Measurements from ENCODE around the gene CEP41. TPM values are rescaled to one million over a fixed set of nuclear protein-coding genes. Genes with fewer than 3 reads are reported as not detected.

CEP41 gene
- total and polyA plus RNA-seq, 2 experiments from 2014 or later: 5.5 to 17.2 TPM

DNA sequence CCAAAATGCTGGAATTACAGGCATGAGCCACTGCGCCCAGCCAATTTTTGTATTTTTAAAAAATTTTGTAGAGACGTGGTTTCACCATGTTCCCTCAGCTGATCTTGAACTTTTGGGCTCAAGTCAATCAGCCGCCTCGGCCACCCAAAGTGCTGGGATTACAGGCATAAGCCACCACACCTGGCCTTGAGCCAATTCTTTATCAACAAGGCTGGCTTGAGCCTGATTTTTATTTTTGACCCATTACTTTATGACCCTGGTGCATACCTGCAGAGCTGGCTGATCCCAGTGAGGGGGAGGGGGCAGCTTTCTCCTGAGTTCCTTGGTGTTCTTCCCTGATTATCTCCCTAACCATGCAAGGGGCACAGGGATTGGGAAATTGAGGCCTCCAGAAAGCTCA lies 76.4 kb downstream of the CEP41 start:
- TF ChIP-seq, protein P1, sequence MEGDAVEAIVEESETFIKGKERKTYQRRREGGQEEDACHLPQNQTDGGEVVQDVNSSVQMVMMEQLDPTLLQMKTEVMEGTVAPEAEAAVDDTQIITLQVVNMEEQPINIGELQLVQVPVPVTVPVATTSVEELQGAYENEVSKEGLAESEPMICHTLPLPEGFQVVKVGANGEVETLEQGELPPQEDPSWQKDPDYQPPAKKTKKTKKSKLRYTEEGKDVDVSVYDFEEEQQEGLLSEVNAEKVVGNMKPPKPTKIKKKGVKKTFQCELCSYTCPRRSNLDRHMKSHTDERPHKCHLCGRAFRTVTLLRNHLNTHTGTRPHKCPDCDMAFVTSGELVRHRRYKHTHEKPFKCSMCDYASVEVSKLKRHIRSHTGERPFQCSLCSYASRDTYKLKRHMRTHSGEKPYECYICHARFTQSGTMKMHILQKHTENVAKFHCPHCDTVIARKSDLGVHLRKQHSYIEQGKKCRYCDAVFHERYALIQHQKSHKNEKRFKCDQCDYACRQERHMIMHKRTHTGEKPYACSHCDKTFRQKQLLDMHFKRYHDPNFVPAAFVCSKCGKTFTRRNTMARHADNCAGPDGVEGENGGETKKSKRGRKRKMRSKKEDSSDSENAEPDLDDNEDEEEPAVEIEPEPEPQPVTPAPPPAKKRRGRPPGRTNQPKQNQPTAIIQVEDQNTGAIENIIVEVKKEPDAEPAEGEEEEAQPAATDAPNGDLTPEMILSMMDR (IDR thresholded peaks at IDR 0.05; ENCODE audit: poor library complexity): no peak
- TF ChIP-seq EZH2 (IDR thresholded peaks at IDR 0.05; ENCODE audit: borderline replicate concordance) (no peak), EZH2phosphoT487 (IDR thresholded peaks at IDR 0.05; ENCODE audit: low read depth, severe bottlenecking, unreplicated experiment) (no peak)
- 79% methylated on average over 4 of the region's 4 CpGs for WGBS (ENCODE audit: low lambda C conversion rate, missing lambda C conversion rate)
- H3K4me2 ChIP-seq: no peak overlapping the region
- no peaks in the 10 kb centered on the region for H3K27me3 ChIP-seq
- no peak overlapping the region for H2AFZ ChIP-seq
- no peaks in the 10 kb centered on the region for H3K9me3 ChIP-seq (ENCODE audit: low read depth)
- H3K4me1 ChIP-seq (ENCODE audit: insufficient read depth): peaks cover 43% of the 10 kb centered on the region
- H3K36me3 ChIP-seq (replicated peaks; ENCODE audit: insufficient read depth, low read depth): no peaks in the 10 kb centered on the region
- H4K20me1 ChIP-seq (ENCODE audit: insufficient read depth, poor library complexity, severe bottlenecking): no peaks in the 10 kb centered on the region
- H3K79me2 ChIP-seq: no peaks in the 10 kb centered on the region
- no peak for DNase-seq (ENCODE audit: low spot score)
- H3K9me2 ChIP-seq (replicated peaks; ENCODE audit: insufficient read depth): no peaks in the 10 kb centered on the region
- H3K27ac ChIP-seq: peak overlapping the region; percentile 86
- H3K4me3 ChIP-seq: no peak overlapping the region

DNA sequence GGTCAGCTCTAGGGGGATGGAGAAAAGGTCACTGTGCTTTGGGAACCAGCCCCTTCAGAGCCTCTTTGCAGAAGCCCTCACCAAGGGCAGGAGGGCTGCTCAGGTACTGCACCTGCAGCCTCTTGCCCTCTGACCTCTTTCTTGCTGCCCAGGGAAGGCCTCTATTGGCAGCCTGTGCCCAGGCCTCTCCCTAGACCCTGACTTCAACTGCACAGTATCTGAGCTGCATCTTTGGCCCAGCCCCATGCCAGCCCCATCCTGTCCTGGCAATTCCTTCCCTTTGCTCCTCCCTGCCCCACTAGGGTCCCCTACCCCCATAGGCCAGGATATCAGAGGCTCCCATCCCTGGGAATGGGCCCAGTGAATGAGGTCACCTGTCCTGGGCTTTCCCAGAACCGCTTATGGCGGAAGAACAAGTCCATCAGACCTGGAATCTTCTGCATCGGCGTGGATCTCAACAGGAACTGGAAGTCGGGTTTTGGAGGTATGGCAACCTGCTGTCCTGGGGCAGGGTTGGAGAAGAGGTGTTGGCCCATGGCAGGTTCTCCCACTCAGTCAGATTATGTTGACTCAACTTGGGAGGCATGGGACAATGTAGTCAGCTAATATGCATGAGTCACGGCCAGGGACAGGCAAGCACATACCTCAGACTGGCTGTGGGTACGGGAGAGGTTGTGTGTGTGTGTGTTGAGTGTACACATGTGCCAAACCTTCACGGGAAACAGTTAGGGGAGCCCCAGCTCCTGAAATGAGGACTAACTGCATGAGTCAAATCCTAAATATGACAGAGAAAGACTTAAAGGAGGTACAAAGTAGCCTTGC lies 77.6 kb downstream of the CEP41 start:
- H3K36me3 ChIP-seq (replicated peaks; ENCODE audit: insufficient read depth, low read depth): no peaks in the 10 kb centered on the region
- H3K4me2 ChIP-seq: no peak overlapping the region
- no peaks in the 10 kb centered on the region for H3K79me2 ChIP-seq
- peak overlapping the region; percentile 86 for H3K27ac ChIP-seq
- H3K4me3 ChIP-seq: no peak overlapping the region
- 71% methylated on average over 8 of the region's 8 CpGs for WGBS (ENCODE audit: low lambda C conversion rate, missing lambda C conversion rate)
- peaks cover 35% of the 10 kb centered on the region for H3K4me1 ChIP-seq (ENCODE audit: insufficient read depth)
- no peak overlapping the region for H2AFZ ChIP-seq
- no peaks in the 10 kb centered on the region for H3K9me2 ChIP-seq (replicated peaks; ENCODE audit: insufficient read depth)
- H3K9me3 ChIP-seq (ENCODE audit: low read depth): no peaks in the 10 kb centered on the region
- TF ChIP-seq, protein P1 (IDR thresholded peaks at IDR 0.05; ENCODE audit: poor library complexity): no peak
- TF ChIP-seq EZH2 (IDR thresholded peaks at IDR 0.05; ENCODE audit: borderline replicate concordance) (no peak), EZH2phosphoT487 (IDR thresholded peaks at IDR 0.05; ENCODE audit: low read depth, severe bottlenecking, unreplicated experiment) (no peak)
- H3K27me3 ChIP-seq: no peaks in the 10 kb centered on the region
- DNase-seq (ENCODE audit: low spot score): peak; percentile 80
- H4K20me1 ChIP-seq (ENCODE audit: insufficient read depth, poor library complexity, severe bottlenecking): no peaks in the 10 kb centered on the region

DNA sequence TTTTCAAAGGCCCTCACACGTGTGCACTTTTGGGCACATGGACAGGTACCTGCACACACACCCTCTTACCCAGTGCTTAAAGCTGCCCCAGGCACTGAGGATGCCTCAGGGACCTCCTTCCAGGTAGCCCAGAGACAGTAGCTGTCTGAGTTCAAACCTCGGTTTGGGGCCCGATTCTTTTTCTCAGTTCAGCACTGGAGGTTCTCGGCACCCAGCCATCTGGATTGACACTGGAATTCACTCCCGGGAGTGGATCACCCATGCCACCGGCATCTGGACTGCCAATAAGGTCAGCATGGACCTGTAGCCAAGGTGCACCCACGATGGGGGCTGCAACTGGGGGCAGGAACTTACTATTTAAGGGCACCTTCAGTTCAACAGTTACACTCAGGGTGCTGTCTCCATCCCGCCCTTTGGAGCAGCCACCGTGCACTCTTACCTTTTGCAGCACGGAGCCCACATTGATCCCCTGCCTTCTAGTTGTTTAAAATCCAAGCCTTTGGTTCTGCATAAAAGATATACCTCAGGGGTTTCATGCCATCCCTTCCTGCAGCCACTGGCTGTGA lies 78.5 kb downstream of the CEP41 start:
- Histone ChIP-seq H3K4me3 (no peak overlapping the region), H3K27me3 (no peaks in the 10 kb centered on the region), H3K27ac (no peak overlapping the region), H4K20me1 (ENCODE audit: insufficient read depth, poor library complexity, severe bottlenecking) (no peaks in the 10 kb centered on the region), H3K9me3 (ENCODE audit: low read depth) (no peaks in the 10 kb centered on the region), H3K79me2 (no peaks in the 10 kb centered on the region), H3K36me3 (replicated peaks; ENCODE audit: insufficient read depth, low read depth) (no peaks in the 10 kb centered on the region), H3K9me2 (replicated peaks; ENCODE audit: insufficient read depth) (no peaks in the 10 kb centered on the region), H3K4me2 (no peak overlapping the region), H3K4me1 (ENCODE audit: insufficient read depth) (peaks cover 35% of the 10 kb centered on the region), H2AFZ (no peak overlapping the region)
- TF ChIP-seq, protein P1 (IDR thresholded peaks at IDR 0.05; ENCODE audit: poor library complexity): no peak
- TF ChIP-seq EZH2 (IDR thresholded peaks at IDR 0.05; ENCODE audit: borderline replicate concordance): no peak
- TF ChIP-seq EZH2phosphoT487 (IDR thresholded peaks at IDR 0.05; ENCODE audit: low read depth, severe bottlenecking, unreplicated experiment): no peak
- no peak for DNase-seq (ENCODE audit: low spot score)
- 97% methylated on average over 10 of the region's 10 CpGs for WGBS (ENCODE audit: low lambda C conversion rate, missing lambda C conversion rate)

Data from hepatocyte (in vitro differentiated cells).